ENCODE measurements around the gene DNAJC22. TPM values are rescaled to one million over a fixed set of nuclear protein-coding genes. Genes with fewer than 3 reads are reported as not detected.
A peak's percentile ranks its signal among the peaks of the same experiment; 100 is the strongest.

Gene DNAJC22
- polyA plus RNA-seq, 1 of the 3 experiments (the other 2 are of a cell fraction): 4.5 TPM

DNA sequence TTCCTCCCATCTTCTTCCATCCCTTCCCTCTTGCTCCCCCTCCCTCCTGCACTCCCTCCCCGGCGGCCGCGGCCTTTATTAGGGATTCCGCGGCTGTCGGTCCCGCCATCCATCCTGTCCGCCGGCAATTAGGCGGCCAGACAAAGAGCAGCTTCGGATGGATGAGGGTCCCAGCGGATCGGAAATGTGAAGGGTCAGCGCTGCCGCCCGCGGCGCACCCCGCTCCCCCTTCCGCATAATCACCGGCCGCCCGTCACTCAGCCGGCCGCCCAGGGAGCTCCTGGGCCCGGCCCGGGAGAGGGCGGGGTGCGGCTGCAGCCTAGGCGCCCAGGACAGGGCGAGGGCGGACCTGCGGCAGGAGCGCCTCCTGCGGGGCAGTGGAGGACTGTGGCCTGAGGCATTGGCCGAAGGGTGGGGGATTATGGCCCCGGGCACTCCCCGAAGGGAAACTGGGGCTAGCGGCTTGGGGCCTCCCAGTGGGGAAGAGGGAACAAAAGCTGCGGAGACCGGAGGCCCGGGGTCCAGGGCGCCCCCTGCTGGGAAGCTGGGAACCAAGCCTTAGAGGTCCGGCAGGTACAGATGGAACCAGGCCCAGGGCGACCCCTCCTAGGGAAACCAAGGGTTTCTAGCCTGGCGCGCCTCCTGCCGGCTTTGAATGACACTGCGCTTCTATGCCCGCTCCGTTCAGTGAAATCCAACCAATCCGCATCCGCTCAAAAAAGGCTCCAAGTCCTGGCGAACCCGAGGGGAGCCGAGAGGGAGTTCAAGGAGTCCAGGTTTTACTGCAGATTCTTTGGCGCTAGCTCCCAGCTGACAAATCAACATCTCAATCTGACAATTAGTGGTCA, 4.4 kb upstream of the DNAJC22 start:
- Histone ChIP-seq H3K27me3 (ENCODE audit: insufficient read depth) (peaks cover 5% of the 10 kb centered on the region; the same call in 1 of the 2 replicates), H3F3A (replicated peaks; ENCODE audit: insufficient read depth) (peaks cover 21% of the 10 kb centered on the region), H3K27ac (ENCODE audit: low read depth in 2 of 2, low read length in 1 of 2) (no peak overlapping the region), H3K79me2 (ENCODE audit: insufficient read depth) (no peaks in the 10 kb centered on the region), H3K36me3 (replicated peaks in 1 of 2; ENCODE audit: control insufficient read depth in 1 of 2, insufficient read depth in 2 of 2, low read length in 1 of 2) (no peaks in the 10 kb centered on the region), H3K4me1 (ENCODE audit: control insufficient read depth in 1 of 2, insufficient read depth in 2 of 2, low read depth in 1 of 2, low read length in 1 of 2) (peaks cover 14 to 39% of the 10 kb centered on the region in 2 experiments; a peak in 2 of 4 replicates), H3K4me2 (peak overlapping the region; percentile 76), H2AFZ (ENCODE audit: low read depth) (peak overlapping the region; percentile 82; the same call in 1 of the 2 replicates), H3K9me2 (no peaks in the 10 kb centered on the region), H4K20me1 (ENCODE audit: insufficient read depth) (no peaks in the 10 kb centered on the region), H3K9ac (no peak overlapping the region), H3K9me3 (no peaks in the 10 kb centered on the region), H3K4me3 (ENCODE audit: low read depth in 2 of 2, low read length in 1 of 2) (peak overlapping the region; percentile 37 to 52)
- TF ChIP-seq FOSL2 (IDR thresholded peaks at IDR 0.05; ENCODE audit: borderline replicate concordance, low read depth): no peak
- TF ChIP-seq RAD21 (IDR thresholded peaks at IDR 0.05; ENCODE audit: low read length): peak; percentile 71
- TF ChIP-seq FOXJ3 (CRISPR knock-in tag; IDR thresholded peaks at IDR 0.05): no peak
- peak; percentile 95 for TF ChIP-seq CTCF (IDR thresholded peaks at IDR 0.05)
- TF ChIP-seq EP300 (IDR thresholded peaks at IDR 0.05; ENCODE audit: borderline replicate concordance in 1 of 2, low read depth in 1 of 2, low read length in 1 of 2): no peak
- peak; percentile 68 for TF ChIP-seq SMC3 (IDR thresholded peaks at IDR 0.05; ENCODE audit: low read depth, low read length)
- TF ChIP-seq SIN3A (IDR thresholded peaks at IDR 0.05; ENCODE audit: borderline replicate concordance, low read depth, low read length): peak; percentile 58; the same call in 1 of the 2 replicates
- peak; percentile 46 for TF ChIP-seq CHD2 (IDR thresholded peaks at IDR 0.05; ENCODE audit: low read length, partially characterized antibody)
- peak; percentile 29 for TF ChIP-seq PBX3 (IDR thresholded peaks at IDR 0.05)
- ChIA-PET POLR2A (interaction anchor here (2.7 kb wide), 1 partner anchor 20 kb away, joined by 9 read pairs; the partner anchor contains the start of gene TROAP), CTCF (interaction anchor here (0.6 to 15.9 kb wide), 59 partner anchors 9 to 355 kb away, joined by 3 to 658 read pairs (median 5); partner anchors contain the start of genes PRPH, SPATS2, TROAP and TUBA1C)
- WGBS (ENCODE audit: low lambda C conversion rate): 19% methylated on average over 35 of the region's 58 CpGs
- peak; percentile 96 for DNase-seq

Measured in SK-N-SH (cell line).